Right lobe of liver (tissue), 6 donors: ENCODE measurements around the gene GNAI2. TPM values are rescaled to one million over a fixed set of nuclear protein-coding genes. Genes with fewer than 3 reads are reported as not detected.

Source experiments
- ATAC-seq, 4 donors: fragments of 200-7000 bp; cut with Tn5 transposase; one replicate each; pipeline ENCODE4 v1.9.1; 2020; ENCODE audit warnings: mild to moderate bottlenecking in 4 of 4, moderate library complexity in 4 of 4
- DNase-seq, 3 donors: peaks; one replicate each; pipeline ENCODE4 v3.0.0-alpha.2; 2020
- H3K27ac ChIP-seq, 3 donors: fragments of 200-600 bp; one replicate each; pipeline ENCODE4 v1.8.0; 2022
- H3K27me3 ChIP-seq, 2 donors: fragments of 200-600 bp; one replicate each; pipeline ENCODE4 v1.8.0; 2022
- H3K36me3 ChIP-seq, 4 donors: fragments of 200-600 bp; sonication (generic) in 1 of 4; one replicate each; pipeline versions ENCODE4 v1.5.1 to v1.8.0; 2017 to 2022; ENCODE audit warnings: control low read depth in 1 of 4
- H3K4me1 ChIP-seq, 4 donors: fragments of 200-600 bp; sonication (generic) in 1 of 4; one replicate each; pipeline versions ENCODE4 v1.5.1 to v1.8.0; 2017 to 2022; ENCODE audit warnings: control low read depth in 1 of 4
- H3K4me3 ChIP-seq, 3 donors: fragments of 200-600 bp; one replicate each; pipeline ENCODE4 v1.8.0; 2022
- H3K9me3 ChIP-seq, 4 donors: fragments of 200-600 bp; sonication (generic) in 1 of 4; one replicate each; pipeline versions ENCODE4 v1.5.1 to v1.8.0; 2017 to 2022; ENCODE audit warnings: control low read depth in 1 of 4
- POLR2A ChIP-seq: fragments of 450-650 bp; IDR thresholded peaks from one replicate; pipeline ENCODE4 v1.6.1; 2017; ENCODE audit warnings: antibody characterized with exemption, mild to moderate bottlenecking
- WGBS: methylation state at CpG from one replicate; pipeline ENCODE4 v1.1.6; 2018; ENCODE audit warnings: low coverage, low lambda C conversion rate; ENCODE audit not compliant: insufficient coverage; ENCODE audit errors: missing lambda C conversion rate; 5-methylcytosine and 5-hydroxymethylcytosine counted together
- intact Hi-C, 2 donors: fragments of 100-400 bp; cut with DNase I; formaldehyde crosslinking; loops; one replicate each; pipeline versions ENCODE4 v1.11.2 to v1.14.1; 2022
- total RNA-seq, 6 experiments: library from RNA; depleted of rRNA in 2 of 6; stranded (reverse); fragments of >200 nt in 2 of 6; fragmentation: NEBNext Ultra II Directional in 3 of 6; extraction: Animal tissue kit (Norgen Biotek cat#: 25700) in 3 of 6; gene quantifications; one replicate each; pipeline versions ENCODE4 v1.1.0 to v1.2.4, GENCODE V29; 2016 to 2023
- TF ChIP-seq, protein P1 (sequence below), 4 donors: fragments of 200-600 bp in 3 of 4; fragments of 450-650 bp in 1 of 4; IDR thresholded peaks; one replicate each; pipeline versions ENCODE4 v1.5.1 to v1.8.0; 2016 to 2022; ENCODE audit warnings: antibody characterized with exemption in 4 of 4, mild to moderate bottlenecking in 2 of 4
- donor health status: DM: no; HTN: yes; CAD: no.
- donor health status: DM: no; HTN: no; CAD: no.
- donor health status: DM: no; HTN: no; CAD: no.
- donor health status: DM: no; HTN: yes; CAD: no.
- donor health status: DM: no; HTN: yes; CAD: no.

The GNAI2 gene
- total RNA-seq, 6 experiments from 2014 or later = 73.3 to 125 (median 98.7) TPM

- no peak for TF ChIP-seq POLR2A
- TF ChIP-seq, protein P1, sequence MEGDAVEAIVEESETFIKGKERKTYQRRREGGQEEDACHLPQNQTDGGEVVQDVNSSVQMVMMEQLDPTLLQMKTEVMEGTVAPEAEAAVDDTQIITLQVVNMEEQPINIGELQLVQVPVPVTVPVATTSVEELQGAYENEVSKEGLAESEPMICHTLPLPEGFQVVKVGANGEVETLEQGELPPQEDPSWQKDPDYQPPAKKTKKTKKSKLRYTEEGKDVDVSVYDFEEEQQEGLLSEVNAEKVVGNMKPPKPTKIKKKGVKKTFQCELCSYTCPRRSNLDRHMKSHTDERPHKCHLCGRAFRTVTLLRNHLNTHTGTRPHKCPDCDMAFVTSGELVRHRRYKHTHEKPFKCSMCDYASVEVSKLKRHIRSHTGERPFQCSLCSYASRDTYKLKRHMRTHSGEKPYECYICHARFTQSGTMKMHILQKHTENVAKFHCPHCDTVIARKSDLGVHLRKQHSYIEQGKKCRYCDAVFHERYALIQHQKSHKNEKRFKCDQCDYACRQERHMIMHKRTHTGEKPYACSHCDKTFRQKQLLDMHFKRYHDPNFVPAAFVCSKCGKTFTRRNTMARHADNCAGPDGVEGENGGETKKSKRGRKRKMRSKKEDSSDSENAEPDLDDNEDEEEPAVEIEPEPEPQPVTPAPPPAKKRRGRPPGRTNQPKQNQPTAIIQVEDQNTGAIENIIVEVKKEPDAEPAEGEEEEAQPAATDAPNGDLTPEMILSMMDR (IDR thresholded peaks at IDR 0.05) = no peak
- ATAC-seq (no peak), DNase-seq (no peak)
- Histone ChIP-seq H3K27me3 (no peaks in the 10 kb centered on the region), H3K4me3 (no peak overlapping the region), H3K4me1 (peaks cover 0 to 8% (median 2%) of the 10 kb centered on the region in 4 donors), H3K36me3 (peaks cover 0 to 29% (median 13%) of the 10 kb centered on the region in 4 donors), H3K9me3 (no peaks in the 10 kb centered on the region), H3K27ac (no peak overlapping the region)
- no CpG with 5 or more reads among the region's 28 CpGs for WGBS
- intact Hi-C loops = no loop called here
Observed at GRCh38 chr3:50286322-50287227, 50.6 kb downstream of the GNAI2 start.

- no peak for TF ChIP-seq POLR2A
- TF ChIP-seq, protein P1 (IDR thresholded peaks at IDR 0.05) = no peak
- intact Hi-C loops = no loop called here
- no CpG with 5 or more reads among the region's 1 CpG for WGBS
Observed at GRCh38 chr3:50287262-50287661, 51.3 kb downstream of the GNAI2 start.

GRCh38 chr3:50288387-50289007 is 52.5 kb downstream of the GNAI2 start:
- intact Hi-C loops = no loop called here
- ATAC-seq = no peak

More at GRCh38 chr3:50287262-50287661, 51.3 kb downstream of the GNAI2 start:
- Histone ChIP-seq H3K4me1 (peaks cover 0 to 8% (median 2%) of the 10 kb centered on the region in 4 donors), H3K36me3 (peaks cover 0 to 29% (median 13%) of the 10 kb centered on the region in 4 donors), H3K4me3 (no peak overlapping the region), H3K27ac (no peak overlapping the region), H3K9me3 (no peaks in the 10 kb centered on the region), H3K27me3 (no peaks in the 10 kb centered on the region)
- DNase-seq (no peak), ATAC-seq (no peak)

GRCh38 chr3:50289130-50289529 is 53.1 kb downstream of the GNAI2 start:
- Histone ChIP-seq H3K4me3 (no peak overlapping the region), H3K27me3 (no peaks in the 10 kb centered on the region), H3K36me3 (peaks cover 0 to 29% (median 13%) of the 10 kb centered on the region in 4 donors), H3K27ac (no peak overlapping the region), H3K4me1 (peaks cover 0 to 13% (median 4%) of the 10 kb centered on the region in 4 donors), H3K9me3 (no peaks in the 10 kb centered on the region)
- WGBS = no CpG with 5 or more reads among the region's 6 CpGs
- TF ChIP-seq POLR2A = no peak
- TF ChIP-seq, protein P1 (IDR thresholded peaks at IDR 0.05) = no peak
- no peak for DNase-seq
- intact Hi-C loops = no loop called here
- no peak for ATAC-seq

More at GRCh38 chr3:50288387-50289007, 52.5 kb downstream of the GNAI2 start:
- DNase-seq = no peak
- H3K36me3 ChIP-seq = peaks cover 0 to 29% (median 13%) of the 10 kb centered on the region in 4 donors
- peaks cover 0 to 13% (median 4%) of the 10 kb centered on the region in 4 donors for H3K4me1 ChIP-seq
- 90% methylated on average over 2 of the region's 23 CpGs for WGBS
- TF ChIP-seq POLR2A = no peak
- TF ChIP-seq, protein P1 (IDR thresholded peaks at IDR 0.05) = no peak
- H3K9me3 ChIP-seq = no peaks in the 10 kb centered on the region
- H3K27me3 ChIP-seq = no peaks in the 10 kb centered on the region
- H3K27ac ChIP-seq = no peak overlapping the region
- H3K4me3 ChIP-seq = no peak overlapping the region
